ENCODE results near the gene MSX2.

DNA sequence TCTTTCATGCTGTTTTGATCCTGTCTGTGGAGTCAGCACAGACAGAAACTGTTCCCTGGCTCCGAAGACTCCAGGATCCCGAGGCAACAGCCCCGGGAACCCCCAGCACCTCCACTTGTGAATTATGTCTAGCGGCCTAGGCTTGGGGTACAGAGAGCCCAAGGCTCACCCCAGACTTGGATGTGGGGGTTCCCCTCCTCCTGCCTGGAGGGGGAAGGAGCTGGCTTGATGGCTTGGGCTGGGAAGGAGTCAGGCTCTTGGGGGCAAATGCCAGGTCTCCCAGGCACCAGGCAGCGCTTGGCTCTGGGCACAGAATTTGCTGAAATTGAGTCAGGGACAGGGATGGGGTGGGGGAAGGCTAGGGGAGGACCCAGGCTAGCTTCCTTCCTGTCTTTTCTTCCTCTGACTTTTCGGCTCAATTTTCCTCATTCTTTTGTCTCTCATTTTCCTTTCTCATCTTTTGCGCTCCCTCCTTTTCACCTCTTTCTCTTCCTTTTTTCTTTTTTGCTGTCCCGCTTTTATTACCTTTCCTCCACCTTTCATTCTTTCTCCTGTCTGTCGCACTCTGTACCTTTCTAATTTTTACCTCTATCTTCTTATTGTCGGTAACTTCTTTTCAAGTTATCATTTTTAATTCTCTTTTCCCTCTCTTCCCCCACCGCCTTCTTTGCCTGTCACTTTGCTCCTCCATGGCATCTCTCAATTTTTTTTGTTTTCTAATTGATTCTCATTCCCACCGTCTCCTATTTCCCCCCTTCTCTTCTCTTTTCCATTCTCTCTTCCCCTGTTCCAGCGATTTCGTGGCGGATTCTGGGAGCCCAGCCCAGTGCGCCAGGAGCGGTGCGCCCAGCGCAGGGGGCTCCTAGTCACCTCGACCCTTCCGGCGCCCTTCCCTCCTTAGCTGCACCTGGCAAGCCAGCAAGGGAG lies 10.5 kb downstream of the MSX2 start:
- TF ChIP-seq POLR2A (IDR thresholded peaks at IDR 0.05) = no peak
- TF ChIP-seq, protein P1, sequence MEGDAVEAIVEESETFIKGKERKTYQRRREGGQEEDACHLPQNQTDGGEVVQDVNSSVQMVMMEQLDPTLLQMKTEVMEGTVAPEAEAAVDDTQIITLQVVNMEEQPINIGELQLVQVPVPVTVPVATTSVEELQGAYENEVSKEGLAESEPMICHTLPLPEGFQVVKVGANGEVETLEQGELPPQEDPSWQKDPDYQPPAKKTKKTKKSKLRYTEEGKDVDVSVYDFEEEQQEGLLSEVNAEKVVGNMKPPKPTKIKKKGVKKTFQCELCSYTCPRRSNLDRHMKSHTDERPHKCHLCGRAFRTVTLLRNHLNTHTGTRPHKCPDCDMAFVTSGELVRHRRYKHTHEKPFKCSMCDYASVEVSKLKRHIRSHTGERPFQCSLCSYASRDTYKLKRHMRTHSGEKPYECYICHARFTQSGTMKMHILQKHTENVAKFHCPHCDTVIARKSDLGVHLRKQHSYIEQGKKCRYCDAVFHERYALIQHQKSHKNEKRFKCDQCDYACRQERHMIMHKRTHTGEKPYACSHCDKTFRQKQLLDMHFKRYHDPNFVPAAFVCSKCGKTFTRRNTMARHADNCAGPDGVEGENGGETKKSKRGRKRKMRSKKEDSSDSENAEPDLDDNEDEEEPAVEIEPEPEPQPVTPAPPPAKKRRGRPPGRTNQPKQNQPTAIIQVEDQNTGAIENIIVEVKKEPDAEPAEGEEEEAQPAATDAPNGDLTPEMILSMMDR (IDR thresholded peaks at IDR 0.05) = no peak

Measured in body of pancreas (tissue), 4 donors.